HUDEP-2 (cell line): Measurements from ENCODE around the gene CPSF4.

Experiments used
- DNase-seq, 76 experiments: peaks; one replicate each; lab custom pipeline; 2025; ENCODE audit not compliant: unreplicated experiment in 76 of 76; lab: John Stamatoyannopoulos, UW

The CPSF4 gene

GRCh38 chr7:99446096-99446495 is 7.4 kb downstream of the CPSF4 start:
- no peak for DNase-seq

GRCh38 chr7:99447943-99448342 is 9.2 kb downstream of the CPSF4 start:
- DNase-seq: peak in 17 of 76 experiments; percentile 0 to 43 (median 15)

GRCh38 chr7:99448855-99449254 is 10.1 kb downstream of the CPSF4 start:
- DNase-seq: no peak

DNA sequence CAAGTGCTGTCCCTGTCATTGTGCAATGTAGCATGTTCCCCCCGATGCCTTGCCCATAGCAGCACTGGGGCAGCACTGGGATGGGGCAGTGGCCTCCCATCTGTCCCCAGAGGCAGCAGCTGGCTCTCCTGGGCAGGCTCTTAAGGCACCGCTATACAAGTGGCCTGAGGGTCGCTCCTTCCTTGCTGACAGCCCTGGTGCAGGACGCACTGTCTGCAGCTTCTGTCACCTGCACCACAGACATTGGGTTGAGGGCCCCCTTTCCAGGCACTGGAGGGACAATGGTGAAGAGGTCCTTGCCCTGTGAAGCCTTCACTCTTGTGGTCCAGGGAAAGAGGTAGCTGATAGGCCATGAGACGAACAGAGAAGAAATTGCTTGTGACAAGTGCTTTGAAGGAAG is 10.6 kb downstream of the CPSF4 start:
- DNase-seq: no peak

DNA sequence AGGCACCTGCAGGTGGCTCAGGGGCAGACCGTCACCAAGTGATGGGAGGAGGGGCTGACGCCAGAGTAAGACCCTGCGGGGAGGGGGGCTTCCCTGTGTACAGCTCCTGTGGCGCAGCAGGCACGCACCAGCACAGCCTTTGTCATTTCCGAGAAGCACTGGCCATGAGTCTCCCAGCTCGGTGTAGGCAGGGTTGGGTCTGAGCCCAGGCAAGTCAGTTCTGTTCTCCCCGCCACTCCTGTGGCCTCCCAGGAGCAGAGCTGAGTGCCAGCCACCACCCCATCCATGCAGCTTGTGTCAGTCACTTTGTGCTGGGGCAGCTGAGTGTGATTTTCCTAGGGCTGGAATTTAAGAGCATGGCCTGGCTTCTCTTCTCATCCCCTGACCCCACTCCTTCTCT is 13.2 kb downstream of the CPSF4 start:
- no peak for DNase-seq

DNA sequence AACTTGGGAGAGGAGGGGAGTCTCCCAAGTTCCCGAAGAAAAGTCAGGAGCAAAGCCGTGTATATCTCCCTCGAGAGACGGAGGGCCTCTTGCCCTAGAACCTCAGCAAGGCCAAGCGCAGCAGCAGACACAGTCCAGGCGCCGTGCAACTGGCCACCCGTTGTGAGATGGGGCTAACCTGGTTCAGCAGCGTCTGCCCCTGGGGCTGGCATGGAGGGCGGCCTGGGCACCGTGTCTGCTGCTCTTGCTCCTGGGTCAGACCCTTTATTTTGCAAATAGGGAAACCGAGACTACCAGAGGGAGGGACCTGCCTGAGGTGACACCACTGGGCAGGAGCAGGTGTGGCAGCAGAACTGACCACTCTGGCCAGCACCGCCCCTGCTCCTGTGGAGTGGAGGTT is 13.8 kb downstream of the CPSF4 start:
- DNase-seq: no peak

DNA sequence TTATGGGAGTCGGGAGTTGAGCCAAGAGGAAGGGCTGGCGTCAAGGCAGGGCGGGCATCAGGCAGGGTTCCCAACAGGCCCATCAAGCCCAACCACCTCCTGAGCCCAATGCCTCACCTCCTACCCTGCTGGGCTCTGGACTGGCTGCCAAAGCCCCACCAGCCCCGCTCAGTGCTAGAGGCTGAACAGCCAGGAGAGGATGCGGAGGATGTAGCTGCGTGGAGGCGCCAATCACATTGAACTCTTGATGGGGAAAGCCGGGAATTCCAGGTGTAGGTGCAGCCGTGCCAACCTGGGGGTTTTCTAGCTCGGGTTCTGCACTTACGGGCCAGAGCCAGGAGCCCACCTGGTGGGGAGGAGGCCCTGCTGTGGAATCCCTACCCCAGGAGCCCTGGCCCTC is 14.4 kb downstream of the CPSF4 start:
- no peak for DNase-seq

GRCh38 chr7:99455874-99456273 is 17.1 kb downstream of the CPSF4 start:
- DNase-seq: no peak

- DNase-seq: no peak
These were observed 17.5 kb downstream of the CPSF4 start for GRCh38 chr7:99456288-99456687.

- no peak for DNase-seq
These were observed 18.4 kb downstream of the CPSF4 start for GRCh38 chr7:99457050-99457649.

DNA sequence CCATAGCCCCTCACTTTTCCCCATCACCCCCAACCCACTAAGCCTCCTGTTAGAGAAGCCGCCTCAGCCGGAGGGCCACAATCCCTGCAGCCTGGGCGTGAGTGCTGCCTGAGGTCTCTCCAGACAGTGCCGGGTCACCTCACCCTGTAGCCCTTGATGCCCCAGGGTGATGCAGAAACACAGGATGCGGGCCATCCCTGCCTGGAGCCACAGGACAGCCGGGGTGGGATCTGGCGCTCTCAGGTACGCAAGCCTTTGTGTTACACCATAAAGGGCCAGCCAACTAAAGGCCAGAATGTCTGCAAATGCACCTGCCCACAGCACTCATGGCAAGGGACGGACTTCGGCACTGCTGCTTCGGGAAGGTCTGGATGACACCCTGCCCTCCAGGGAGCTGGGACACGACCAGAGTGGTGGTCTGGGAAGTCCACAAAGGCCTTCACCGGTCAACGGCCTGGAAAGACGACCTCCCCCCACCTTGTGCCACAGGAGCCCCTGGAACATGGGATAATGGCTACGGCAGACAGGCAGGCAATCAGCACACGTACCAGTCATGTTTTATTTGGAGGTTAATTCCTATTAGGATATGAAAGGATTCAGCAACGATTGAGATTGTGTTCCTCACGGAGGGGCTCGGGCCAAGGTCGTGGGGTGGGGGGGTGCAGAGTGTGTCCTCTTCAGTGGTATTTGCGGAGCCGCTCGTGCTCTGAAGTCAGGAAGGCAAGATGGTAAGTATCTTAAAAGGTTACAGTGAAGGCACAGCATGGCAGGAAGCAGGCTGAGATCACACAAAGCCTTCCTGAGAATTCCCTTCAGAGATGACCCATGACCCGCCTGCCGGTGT is 19.1 kb downstream of the CPSF4 start:
- DNase-seq: no peak

GRCh38 chr7:99459087-99459486 is 20.3 kb downstream of the CPSF4 start:
- peak in 25 of 76 experiments; percentile 2 to 34 (median 11) for DNase-seq

DNA sequence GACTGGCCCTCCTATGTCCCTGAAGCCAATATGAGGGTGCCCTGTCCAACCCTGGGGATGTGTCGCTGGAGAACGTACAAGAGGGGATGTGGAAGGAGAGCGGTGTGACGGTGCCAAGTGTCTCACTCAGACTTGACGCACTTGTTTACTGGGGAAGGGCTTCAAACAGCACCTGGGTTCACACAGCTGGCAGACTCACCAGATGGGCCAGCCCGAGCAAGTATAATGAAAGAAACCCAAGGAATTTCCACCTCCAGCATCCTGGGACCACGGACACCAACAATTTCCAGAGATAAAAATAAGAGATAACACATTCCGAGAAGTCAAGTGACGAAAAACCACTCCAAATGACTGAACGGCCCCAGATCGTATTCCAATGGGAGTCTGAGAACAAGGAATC is 21.9 kb downstream of the CPSF4 start:
- no peak for DNase-seq

DNA sequence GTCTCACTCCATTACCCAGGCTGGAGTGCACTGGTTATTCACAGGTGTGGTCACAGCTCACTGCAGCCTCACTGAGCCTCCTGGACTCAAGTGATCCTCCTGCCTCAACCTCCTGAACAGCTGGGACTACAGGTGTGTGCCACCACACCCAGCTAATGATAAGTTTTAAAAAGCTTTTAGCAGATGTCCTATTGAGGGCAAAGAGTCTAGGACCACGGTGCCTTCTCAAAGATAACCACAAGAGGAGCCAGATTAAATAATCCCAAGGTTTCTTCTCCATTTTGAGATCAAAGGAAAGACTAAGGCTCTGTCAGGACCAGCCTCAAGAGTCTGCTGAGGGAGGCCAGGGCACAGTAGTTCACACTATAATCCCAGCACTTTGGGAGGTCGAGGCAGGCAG is 22.5 kb downstream of the CPSF4 start:
- no peak for DNase-seq

GRCh38 chr7:99465421-99465768 is 26.7 kb downstream of the CPSF4 start:
- DNase-seq: peak in 1 of 76 experiments; percentile 32

DNA sequence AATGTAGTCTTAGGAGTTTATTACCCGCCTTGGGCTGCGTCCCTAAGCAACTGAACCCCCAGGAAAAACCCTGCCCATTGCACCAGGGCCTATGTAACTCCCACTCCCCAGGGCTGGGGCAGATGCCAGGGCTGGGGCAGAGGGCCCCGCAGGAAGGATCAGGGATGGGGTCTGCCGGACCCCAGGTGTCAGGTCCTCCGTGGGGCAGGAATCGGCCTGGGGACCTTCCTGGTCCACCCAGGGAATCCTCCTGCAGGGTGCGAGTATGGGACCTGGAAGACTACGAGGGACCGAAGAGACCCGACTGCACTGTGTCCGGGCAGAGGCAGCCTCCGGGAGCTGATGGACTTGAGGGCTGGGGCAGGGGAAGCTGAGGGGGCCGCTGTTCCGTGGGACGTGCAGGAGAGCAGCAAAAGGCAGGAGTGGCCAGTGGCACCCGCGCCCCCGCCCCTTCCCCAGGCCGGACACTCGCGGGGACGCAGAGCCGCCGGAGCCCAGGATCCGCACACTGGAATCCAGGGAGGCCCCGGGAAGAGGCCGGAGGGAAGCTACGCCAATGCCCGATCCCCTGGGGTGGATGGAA is 29.7 kb downstream of the CPSF4 start:
- no peak for DNase-seq

GRCh38 chr7:99469381-99470065 is 30.8 kb downstream of the CPSF4 start:
- DNase-seq: no peak

GRCh38 chr7:99472561-99473314 is 34.0 kb downstream of the CPSF4 start, which contains the start of gene ZNF789:
Gene ZNF789, plus strand, starts transcription at chr7:99472890. Its CDS starts 3,567 bp downstream, at chr7:99476457.
- peak; percentile 29 to 98 (median 95) for DNase-seq

DNA sequence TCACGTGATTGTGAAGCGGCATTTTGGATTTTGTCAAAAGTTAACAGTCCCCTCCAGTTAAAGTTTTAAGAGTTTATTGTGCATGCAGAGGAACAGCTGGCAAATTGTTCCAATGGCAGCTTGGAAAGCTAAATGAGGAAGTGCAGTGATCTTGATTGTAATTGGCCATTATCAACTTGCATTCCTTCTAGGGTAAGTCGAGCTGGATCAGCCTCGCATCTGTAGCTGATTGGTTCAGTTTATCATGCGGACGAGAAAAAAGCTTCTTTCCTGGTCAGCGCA is 34.5 kb downstream of the CPSF4 start:
- DNase-seq: peak in 40 of 76 experiments; percentile 2 to 67 (median 28)

GRCh38 chr7:99476107-99476506 is 37.4 kb downstream of the CPSF4 start:
- DNase-seq: no peak
